ENCODE measurements around the gene DEFB116.

- no peak for TF ChIP-seq CTCF (IDR thresholded peaks at IDR 0.05)
- no peak for TF ChIP-seq POLR2A (IDR thresholded peaks at IDR 0.05)
Measured at GRCh38 chr20:31257364-31257763, 51.0 kb downstream of the DEFB116 start, which contains the start of gene DEFB115.

All from tibial nerve (tissue), 3 donors.